HepG2 (cell line): Measurements from ENCODE around the gene NAB1. TPM values are rescaled to one million over a fixed set of nuclear protein-coding genes. Genes with fewer than 3 reads are reported as not detected.

Source experiments
- GTF3A ChIP-seq: sonication (generic); formaldehyde crosslinking; conservative IDR thresholded peaks from 2 replicates; pipeline ENCODE4 v1.4.0; 2020; ENCODE audit warnings: mild to moderate bottlenecking, missing genetic modification reagents
- HDAC6 ChIP-seq: fragments of 200-600 bp; sonication (generic); IDR thresholded peaks from 2 replicates; pipeline ENCODE4 v1.7.0; 2017; ENCODE audit warnings: mild to moderate bottlenecking, antibody characterized with exemption, low read length, low read depth
- HNF4A ChIP-seq: sonication (generic); formaldehyde crosslinking; IDR thresholded peaks from 2 replicates; pipeline ENCODE4 v1.4.0; 2020; ENCODE audit warnings: missing genetic modification reagents
- REL ChIP-seq: sonication (generic); formaldehyde crosslinking; conservative IDR thresholded peaks from 2 replicates; pipeline ENCODE4 v1.8.0; 2022; ENCODE audit warnings: mild to moderate bottlenecking, missing genetic modification reagents, moderate library complexity
- ZBTB40 ChIP-seq, 2 experiments: fragments of 450-650 bp in 1 of 2; sonication (generic) in 1 of 2; formaldehyde crosslinking in 1 of 2; IDR thresholded peaks; 2 replicates each; pipeline versions ENCODE4 v1.6.1 to v1.8.0; 2016 to 2022; ENCODE audit warnings: antibody characterized with exemption in 1 of 2, mild to moderate bottlenecking in 1 of 2, missing genetic modification reagents in 1 of 2
- ZNF577 ChIP-seq: sonication (generic); formaldehyde crosslinking; IDR thresholded peaks from 2 replicates; pipeline ENCODE4 v1.4.0; 2020; ENCODE audit warnings: mild to moderate bottlenecking, low read depth, missing genetic modification reagents, borderline replicate concordance
- polyA plus RNA-seq, 8 experiments: library from polyadenylated mRNA; depleted of rRNA in 3 of 8; stranded (reverse) in 7 of 8; unstranded in 1 of 8; fragments of >200 nt; fragmentation: Illumina TruSeq in 4 of 8; extraction: Trizol in 4 of 8; gene quantifications; 2 replicates each; pipeline versions ENCODE4 v1.2.1 to v1.2.3, GENCODE V29; 2011 to 2016; ENCODE audit warnings: low read depth in 4 of 8, missing spikeins in 1 of 8, mixed read lengths in 1 of 8; ENCODE audit not compliant: insufficient read depth in 1 of 8
- total RNA-seq, 5 experiments: library from RNA; depleted of rRNA; stranded (reverse); fragments of >200 nt; fragmentation: Illumina TruSeq; extraction: Trizol; gene quantifications; 2 replicates each; pipeline ENCODE4 v1.2.3, GENCODE V29; 2016; ENCODE audit warnings: low read depth in 1 of 5

The NAB1 gene
- total and polyA plus RNA-seq, 2 of the 13 experiments (the other 11 are each of a cell fraction or from before 2014, with no cell fraction given) = 24.5 to 46.0 TPM

- TF ChIP-seq ZBTB40 (IDR thresholded peaks at IDR 0.05) (no peak), ZBTB40 (CRISPR knock-in tag; IDR thresholded peaks at IDR 0.05) (no peak), GTF3A (CRISPR knock-in tag) (no peak), ZNF577 (CRISPR knock-in tag) (no peak), HNF4A (CRISPR knock-in tag) (no peak), REL (no peak), HDAC6 (no peak)
- TF ChIP-seq, all 625 proteins: peak for 0
Measured at GRCh38 chr2:190683802-190684201, 34.9 kb downstream of the NAB1 start (continued).
